Epidermal melanocyte (primary cell): ENCODE results near the gene ABCC4.

ENCODE experiments used
- DNase-seq: peaks from one replicate; pipeline ENCODE4 v3.0.0; 2011; ENCODE audit warnings: low spot score; ENCODE audit not compliant: insufficient read length

ABCC4 gene

DNA sequence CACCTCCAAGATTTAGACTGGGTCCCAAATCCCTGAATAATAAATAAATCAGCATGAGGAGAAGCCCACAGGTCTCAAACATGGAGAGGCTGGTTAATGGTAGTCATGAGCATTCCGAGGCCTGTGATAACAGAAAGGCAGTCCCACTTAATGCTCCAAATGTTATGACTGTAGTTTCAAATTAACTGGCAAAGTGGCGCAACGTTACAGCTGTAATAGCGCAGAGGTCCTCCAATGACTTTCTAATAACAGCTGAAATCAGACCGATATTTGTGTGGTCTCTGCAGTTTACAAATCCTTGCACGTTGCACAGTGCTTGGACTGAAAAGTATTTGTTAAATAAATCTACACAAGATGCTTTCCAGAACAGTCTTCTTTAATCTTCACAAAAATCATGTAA lies 141.8 kb downstream of the ABCC4 start:
- no peak for DNase-seq

DNA sequence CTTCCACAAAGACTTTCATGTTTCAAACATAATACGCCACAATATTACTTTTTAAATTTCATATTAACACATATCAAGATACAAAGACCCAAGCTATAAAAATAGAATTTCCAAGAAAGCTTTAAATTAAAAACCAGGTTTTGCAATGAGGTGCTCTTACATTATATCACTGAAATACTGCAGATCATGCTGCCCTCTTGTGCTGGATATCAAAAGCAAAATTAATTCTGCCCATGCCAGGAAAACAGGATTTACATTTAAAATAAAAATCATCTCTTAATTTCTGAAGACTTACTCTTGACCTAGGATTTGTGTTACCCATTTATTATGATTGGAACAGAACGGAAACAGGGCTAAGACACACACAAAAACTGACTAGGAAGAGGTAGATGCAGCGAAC lies 145.0 kb downstream of the ABCC4 start:
- no peak for DNase-seq

DNA sequence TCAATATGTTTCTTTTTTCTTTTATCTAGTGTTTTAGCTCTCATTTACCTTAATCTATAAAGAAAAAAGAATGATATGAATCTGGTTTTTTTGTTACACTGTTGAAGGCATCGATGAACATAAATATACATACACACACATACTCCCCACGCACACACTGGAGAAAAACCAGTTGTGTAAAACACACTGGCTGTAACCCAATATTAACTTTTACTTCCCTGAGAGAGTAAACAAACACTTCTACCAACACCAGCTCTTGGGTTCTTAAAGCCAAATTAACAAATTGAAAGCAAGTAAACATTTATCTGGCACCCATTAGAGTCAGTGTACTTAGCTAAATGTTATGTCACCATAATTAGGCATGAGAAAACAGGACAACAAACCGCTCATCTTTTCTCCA lies 145.7 kb downstream of the ABCC4 start:
- no peak for DNase-seq

DNA sequence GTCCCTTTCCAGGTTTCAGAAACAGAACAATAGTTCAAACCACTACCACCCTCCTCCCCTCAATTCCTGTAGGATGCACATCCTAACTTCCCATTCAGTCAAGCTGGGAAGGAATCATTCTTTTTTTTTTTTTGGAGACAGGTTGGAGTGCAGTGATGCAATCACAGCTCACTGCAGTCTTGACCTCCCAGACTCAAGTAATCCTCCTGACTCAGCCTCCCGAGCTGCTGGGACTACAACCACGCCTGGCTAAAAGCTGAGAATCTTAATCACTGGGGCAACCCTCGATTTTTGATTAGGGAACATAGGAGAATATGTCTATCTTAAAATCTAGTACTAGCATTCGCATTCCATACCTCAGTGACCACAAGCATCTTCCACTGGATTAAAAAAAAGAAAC lies 146.2 kb downstream of the ABCC4 start:
- DNase-seq = no peak

DNA sequence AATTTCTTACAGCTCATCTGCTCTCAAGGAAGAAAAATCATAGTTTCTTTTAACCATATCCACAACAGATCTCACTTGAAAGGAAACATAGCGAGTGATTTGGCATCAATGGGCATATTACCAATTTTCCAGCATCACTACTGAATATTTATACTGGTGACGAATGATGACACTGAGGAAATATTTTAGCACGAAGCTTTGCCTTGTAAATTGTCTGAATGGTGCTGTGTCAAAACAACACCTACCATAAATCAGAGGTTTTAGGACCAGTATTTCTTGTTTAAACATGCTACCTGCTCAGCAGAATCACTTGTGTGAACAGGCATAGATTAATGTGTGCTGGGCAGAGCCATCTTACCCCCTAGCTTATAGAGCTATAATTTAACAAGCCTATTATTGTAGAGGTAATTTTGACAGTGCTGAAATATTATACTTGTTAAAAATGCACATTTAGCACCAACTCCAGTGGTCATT lies 146.8 kb downstream of the ABCC4 start:
- no peak for DNase-seq

DNA sequence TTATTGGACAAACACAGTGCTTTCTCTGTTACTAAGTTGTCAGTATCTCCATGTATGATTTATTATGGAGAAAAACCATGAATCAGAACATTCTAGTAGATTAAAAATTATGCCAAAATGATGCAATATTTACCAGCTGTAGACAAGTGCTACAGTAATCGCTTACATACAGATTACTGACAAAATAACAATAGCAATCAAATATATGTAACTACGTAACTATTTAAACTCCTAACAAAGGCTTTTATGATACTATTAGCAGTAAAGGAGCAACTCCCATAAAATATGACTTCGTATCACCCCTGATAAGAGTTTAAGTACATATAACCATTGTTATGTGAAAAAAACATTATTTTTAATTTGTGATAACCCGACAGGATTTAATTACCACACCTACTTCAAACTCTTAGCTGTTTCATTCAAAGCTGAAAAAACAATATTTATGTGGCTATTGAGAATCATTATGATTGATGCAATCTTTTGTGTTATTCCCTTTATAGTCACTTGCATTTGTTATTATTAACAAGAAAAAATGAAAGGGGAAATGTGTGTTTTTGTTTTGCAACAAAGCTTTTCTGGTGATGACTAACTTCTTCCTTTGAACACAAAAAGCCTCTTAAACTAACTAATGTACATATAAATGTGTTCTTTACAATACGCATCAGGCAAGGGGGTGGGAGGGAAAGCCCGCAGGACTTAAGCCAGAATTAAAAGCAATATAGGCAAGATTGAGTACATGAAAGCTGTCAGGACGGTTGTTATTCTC lies 147.4 kb downstream of the ABCC4 start:
- no peak for DNase-seq

DNA sequence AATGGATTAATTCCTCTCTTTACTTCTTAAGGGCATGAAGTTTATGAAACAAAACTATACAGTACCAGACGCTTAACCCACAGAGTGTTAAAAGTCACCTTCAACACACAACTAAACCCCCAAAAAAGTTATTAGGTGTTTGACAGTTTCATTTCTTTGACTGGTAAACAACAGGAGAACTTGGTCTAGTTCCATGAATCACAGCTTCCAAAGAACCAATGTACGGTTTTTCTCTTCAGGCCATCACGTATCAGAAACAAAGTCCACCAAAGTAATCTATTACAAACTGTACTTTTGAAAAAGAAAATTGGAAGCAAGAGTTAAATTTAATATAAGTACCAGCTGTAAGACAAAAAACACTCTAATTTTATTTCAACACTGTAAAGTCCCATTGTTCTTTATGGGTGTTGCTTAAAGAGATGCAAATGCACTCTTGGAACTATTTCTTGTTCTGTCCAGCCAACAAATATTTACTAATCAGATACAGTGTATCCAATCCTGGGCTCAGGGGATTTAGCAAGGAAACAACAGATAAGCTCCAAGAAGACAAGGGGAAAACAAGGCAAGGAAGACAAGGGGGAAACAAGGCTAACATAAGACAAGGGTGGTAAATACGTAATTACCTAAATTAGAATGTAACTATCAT lies 149.2 kb downstream of the ABCC4 start:
- no peak for DNase-seq

DNA sequence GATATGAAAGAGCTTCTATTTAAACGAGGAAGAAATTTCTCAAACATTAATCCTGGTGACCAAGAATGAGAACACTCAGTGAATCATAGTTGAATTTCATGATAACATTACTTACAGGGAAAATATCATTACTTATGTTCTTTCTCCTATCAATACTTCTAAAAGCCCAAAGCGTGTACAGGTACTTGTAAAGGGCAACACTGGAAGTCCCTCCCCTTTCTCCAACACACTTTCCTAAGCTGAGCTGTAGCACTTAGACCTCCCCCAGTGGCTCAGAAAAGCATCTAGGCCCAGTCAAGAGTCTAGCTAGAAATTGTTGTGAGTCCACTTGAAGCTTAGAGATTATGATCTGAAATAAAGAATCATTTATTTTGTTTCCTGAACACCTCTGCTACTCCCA lies 150.7 kb downstream of the ABCC4 start:
- DNase-seq = no peak

DNA sequence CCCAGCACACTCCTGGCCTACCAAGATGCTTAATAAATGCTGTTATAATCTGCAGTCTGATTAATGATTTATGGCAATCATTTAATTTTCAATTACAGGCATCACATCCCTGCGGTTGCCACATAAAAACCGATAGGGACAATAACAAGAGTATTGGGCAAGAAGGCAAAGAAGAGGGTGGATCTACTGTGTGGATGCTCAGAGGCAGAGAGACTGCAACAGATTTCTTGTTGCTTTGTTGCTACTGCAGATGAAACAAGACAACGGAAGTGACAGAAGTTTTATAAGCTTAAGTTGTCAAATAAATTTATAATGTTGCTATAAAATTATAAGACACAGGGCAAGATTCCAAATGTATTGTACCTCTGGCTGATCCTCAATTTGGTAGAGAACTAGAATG lies 154.8 kb downstream of the ABCC4 start:
- no peak for DNase-seq

DNA sequence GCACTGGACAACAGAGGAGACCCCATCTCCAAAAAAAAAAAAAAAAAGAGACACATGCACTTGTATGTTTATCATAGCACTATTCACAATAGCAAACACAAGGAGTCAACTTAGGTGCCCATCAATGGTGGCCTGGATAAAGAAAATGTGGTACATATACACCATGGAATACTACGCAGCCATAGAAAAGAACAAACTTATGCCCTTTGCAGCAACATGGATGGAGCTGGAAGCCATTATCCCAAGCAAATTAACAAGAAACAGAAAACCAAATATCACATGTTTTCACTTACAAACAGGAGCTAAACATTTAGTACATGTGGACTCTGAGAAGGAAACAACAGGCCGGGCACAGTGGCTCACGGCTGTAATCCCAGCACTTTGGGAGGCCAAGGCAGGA lies 155.7 kb downstream of the ABCC4 start:
- no peak for DNase-seq

DNA sequence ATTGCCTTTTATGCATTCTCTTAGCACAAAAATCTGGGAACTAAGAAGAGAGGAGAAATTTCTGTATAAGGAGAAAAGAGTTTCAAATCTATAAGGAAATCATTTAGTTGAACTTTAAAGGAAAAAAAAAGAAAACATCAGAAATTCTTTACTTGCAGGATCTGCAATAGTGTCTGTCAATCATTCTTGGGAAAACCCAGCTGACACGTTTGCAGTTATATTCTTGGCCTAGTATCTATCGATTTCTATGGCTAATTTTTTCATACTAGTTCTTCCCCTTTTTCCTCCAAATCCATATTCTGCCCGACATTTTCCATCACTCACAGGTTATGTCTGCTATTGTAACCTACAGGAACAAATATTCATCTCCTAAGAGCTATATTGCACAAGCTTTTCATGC lies 160.7 kb downstream of the ABCC4 start:
- no peak for DNase-seq

DNA sequence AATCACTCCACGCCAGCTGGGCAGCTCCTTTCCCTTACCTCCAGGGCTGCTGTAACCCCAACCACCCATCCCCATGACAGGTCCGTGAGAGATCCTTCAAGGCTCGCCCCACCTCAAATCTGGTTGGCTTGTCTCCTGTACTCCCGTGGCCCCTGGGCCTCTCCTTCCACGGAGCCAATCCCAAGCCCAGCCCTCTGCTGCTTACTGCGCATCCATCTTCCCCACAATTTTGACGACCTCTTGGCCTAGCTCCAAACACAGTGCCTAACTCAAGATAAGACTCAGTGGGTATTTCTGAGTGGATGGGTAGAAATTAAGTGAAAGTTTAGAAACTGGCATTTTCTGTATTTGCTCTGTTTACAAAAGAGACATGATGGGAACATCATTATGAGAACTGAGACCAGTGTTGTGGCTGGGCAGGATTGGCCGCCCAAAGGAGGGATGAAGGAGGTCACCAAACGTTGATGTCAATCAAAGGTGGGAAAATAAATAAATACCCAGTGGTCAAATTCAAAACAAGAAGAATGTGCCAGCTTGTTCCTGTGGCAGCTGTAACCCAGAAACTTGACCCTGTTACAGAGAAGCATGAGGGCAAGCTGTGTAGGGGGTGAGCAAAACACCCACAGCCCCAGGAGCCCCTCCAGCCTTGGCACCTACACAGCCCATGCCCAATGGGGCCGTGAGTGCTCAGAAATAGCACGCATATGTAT lies 162.2 kb downstream of the ABCC4 start:
- no peak for DNase-seq

DNA sequence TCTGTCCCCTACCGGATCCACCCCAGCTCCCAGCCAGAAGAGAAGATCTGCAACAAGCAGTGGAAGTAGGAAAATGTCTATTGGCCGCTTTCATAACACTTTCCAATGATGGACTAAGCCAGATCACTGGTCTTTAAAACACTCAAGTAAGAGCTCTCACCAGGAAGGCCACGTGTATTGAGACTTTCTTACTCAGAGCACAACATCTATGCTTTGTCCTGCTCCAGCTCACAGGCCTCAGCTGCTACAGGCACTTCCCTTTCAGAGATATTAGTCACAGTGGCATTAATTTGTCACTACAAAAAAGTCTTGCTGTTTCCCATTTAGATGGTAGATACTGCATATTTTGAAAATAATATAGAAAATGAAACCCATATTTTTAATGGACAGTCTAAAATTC lies 164.2 kb downstream of the ABCC4 start:
- no peak for DNase-seq

DNA sequence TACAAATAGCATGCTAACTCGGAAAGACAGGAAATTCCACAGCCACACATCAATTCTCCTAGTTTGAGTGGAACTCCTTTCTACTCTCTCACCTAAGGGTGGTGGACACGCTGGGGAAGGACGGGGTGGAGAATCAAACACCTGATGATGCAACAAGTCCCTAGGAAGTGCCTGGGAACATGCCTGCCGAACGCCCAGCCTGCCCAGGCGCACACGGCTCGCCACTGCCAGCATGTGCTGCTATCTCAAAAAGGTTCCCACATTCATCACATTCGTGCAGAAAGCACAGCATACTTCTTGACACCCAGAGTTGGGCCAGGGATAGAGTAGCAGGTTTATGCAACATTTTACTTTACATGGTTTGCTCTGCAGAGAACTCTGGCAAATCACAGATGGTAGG lies 164.6 kb downstream of the ABCC4 start:
- DNase-seq = no peak

DNA sequence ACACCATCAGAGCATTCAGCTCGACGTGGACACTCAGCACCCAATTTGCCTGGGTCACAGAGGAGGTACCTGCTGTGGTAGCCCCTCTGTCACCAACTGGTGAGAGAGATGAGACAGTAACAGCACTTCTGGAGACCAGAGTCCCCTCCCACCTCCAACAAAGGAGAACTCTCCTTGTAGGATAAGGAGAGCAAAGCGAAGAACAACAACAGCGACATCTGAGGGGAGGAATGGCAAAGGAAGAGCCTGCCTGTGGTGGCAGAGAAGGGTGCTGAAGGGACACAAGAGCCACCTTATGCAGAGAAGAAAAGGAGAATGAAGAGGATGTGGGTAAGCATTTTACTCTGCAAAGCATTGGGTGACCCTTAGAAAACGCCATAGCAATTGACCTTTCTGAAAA lies 167.8 kb downstream of the ABCC4 start:
- no peak for DNase-seq

DNA sequence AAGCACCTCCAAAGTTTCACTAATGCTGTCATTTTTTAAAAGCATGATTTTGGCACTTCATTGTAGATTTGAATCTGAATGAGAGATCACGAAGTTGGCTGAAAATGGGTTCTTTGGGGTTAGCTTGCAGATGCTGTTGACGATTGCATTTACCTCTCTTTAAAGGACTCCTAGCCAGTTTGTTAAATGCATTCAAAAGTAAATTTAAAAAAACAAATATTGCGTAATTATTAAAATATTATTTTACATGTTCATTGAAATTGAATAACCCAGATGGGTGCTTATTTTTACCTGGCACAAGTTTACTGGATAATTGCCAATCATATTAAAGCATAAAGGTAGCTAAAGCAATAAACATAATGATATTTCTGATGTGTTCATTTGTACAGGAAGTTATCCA lies 172.2 kb downstream of the ABCC4 start:
- no peak for DNase-seq

DNA sequence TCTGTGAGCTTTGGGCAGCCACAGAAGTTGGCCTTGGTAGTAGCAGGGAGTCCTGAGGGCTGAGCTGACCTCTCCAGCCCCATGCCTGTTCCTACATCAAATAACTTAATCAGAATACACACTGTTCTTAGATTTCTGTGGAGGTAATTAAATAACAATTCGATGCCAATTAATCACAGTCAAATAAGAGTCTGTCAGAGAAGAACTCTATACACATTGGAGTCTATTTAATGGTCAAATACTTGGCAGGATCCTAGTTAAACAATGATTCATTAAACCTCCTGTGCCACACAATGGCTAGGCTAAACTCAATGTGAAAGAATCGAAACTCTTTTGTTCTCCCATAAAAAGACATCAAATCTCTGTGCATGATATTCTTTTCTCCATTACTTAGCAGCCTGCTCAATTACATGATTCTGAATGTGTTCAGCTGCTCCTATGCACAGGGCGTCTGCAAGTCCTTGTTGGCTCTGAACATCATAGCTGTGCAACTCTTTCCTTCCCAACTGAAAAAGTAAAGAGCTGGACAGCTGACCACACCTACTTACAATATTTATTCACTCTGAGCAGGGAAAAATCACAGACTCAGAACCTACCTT lies 173.1 kb downstream of the ABCC4 start:
- DNase-seq = no peak

DNA sequence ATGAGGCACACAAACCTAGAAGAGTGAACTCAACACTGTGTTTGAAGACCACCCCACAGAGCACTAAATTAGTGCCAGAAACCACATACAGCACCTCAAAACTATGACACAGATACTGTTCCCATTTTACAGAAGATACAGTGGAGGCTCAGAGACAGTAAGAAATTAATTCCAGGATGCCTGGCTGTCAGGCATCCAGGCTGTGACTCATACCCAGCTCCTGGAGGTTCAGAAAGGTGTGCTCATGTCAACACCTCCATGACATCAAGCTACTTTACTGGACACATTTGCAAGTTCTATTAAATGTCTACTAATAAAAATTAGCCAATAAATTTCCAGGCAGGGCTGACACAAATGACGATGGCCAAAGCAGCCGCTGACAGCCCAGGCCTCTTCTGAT lies 176.3 kb downstream of the ABCC4 start:
- DNase-seq = no peak

DNA sequence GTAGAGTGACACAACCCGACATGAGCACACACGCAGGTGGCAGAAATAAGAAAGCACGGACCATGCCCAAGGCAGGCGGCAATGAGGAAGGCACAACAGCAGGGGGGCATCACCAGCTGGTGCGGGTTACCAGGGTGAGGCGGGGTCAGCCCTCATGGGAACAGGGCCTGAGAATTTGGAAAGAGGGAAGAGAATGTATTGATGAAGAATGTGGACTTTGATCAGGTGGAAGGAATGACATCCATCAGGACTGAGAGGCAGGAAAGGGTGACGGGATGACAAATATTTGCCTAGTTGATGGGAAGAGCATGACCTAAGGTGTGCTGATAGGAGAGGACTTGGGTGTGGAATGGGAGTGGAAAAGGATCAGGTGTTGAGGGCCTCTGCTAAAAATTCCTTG lies 177.5 kb downstream of the ABCC4 start:
- no peak for DNase-seq

DNA sequence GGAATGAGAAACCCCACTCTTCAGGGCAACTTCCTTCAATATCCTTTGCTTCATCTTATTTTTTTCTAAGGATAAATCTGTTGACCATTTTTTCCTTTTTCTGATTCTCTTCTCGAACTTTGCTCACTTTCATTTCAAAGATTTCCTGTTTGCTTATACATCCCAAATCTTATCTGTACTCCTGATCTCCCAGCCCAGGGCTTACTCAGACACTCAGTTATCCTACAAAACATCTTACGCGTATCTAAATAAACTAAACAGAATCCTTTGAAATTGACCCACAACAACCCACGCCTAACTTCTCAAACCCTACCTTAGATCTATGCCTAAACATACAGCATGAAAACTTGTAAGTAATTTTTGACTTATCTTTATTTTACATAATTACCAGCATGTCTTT lies 179.2 kb downstream of the ABCC4 start:
- no peak for DNase-seq

DNA sequence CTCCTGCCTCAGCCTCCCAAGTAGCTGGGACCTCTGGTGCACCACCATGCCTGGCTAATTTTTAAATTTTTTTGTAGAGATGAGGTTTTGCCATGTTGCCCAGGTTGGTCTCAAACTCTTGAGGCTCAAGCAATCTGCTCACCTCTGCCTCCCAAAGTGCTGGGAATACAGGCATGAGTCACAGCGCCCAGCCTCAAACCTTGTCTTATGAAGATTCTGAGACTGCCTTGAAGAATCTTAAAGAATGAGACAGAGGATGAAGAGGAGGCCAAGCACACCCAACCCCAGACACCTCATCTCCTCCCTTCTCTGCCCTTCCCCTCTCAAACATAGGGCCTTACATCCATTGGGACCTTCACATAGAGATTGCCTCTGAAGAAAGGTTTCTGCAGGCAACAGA lies 179.7 kb downstream of the ABCC4 start:
- DNase-seq = no peak

DNA sequence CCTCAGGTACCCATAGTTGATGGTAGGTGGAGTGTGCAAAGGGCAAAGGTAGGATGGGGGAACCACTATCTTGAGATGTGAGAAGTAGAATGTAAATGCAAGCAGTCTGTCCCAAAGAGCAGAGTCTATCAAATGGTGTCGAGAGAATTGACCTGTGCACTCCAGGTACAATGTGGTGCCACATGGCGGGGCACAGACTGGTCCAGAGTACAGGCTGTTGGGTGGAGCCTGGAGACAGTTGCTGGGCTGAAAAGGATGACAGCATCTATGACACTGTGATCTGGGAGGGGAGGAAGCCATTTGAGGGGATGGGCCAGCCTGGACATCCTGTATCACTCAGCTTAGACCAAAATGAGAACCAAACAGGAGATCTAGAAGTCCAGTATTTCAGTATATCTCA lies 180.6 kb downstream of the ABCC4 start:
- DNase-seq = no peak
